COR-L47 (cell line): ENCODE results near the gene MYO5A.
"Not testable (repeated sequence)": the region's sequence is repeated elsewhere in the genome, so short reads cannot be mapped to it uniquely, and the experiment has no call there.

Source experiments
- DNase-seq: peaks from one replicate; lab custom pipeline; 2025; lab: John Stamatoyannopoulos, UW

The MYO5A gene

DNA sequence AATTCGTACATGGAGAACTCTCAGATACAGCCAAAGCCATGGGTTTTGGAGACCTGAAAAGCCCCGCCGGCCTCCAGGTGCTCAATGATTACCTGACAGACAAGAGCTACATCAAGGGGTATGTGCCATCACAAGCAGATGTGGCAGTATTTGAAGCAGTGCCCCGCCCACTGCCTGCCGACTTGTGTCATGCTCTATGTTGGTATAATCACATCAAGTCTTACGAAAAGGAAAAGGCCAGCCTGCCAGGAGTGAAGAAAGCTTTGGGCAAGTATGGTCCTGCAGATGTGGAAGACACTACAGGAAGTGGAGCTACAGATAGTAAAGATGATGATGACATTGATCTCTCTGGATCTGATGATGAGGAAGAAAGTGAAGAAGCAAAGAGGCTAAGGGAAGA lies 23.5 kb downstream of the MYO5A start:
- DNase-seq, result no peak

DNA sequence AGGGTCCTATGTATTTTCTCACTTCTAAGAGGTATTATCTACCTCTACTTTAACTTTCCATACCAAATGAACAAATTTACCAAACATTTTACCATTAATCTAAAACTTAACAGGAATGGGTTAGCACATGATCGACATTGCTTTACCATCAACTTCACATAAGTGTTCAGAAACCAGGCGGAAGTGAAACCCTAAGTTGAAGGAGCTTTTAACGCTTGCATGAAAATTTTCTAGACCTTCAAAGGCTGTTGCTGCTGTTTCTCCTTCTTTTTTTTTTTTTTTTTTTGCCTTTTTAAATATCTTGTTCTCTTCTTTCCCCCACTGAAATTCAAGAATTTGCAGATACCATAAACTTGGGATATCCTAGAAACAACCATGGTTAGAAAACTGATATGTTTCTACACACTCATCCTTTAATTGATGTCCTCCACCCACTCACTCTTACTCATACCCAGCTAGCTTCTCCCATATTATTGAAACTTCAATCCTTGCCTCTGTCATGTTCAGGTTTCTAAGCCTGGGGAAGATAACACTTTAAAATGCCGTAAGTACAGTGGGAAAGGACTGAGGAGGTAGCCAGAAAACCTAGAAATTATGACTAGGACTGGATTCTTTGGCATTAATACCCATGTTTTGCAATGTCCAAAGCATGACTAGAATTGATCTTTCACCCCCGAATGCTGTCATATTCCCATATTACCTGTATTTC lies 24.7 kb downstream of the MYO5A start:
- no peak for DNase-seq

DNA sequence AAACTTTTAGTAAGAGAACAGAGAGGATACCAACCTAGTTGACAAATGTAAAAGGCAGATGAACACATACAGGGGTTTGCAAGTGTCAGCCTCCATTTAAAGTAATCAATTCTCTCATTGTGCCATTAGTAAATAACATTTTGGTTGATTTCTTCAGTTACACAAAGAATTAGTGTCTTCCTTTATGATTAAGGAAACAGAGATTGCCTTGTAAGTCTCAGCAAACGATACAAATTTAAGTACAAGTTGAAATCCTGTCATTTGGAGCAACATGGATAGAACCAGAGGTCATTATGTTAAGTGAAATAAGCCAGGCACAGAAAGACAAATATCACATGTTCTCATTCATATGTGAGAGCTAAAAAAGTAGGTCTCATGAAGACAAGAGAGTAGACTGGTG lies 26.1 kb downstream of the MYO5A start:
- no peak for DNase-seq

DNA sequence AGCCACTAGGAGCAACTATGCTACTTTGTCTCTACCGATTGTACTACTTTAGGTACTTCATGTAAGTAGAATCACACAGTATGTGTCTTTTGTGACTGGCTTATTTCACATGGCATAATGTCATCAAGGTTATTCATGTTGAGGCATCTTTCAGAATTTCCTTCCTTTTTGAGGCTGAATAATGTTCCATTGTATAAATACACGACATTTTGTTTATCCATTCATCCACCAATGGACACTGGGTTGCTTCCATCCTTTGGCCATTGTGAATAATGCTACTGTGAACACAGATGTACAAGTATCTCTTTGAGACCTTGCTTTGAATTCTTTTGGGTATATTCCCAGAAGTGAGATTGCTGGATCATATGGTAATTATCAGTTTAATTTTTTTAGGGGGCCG lies 29.2 kb downstream of the MYO5A start:
- DNase-seq, result no peak

DNA sequence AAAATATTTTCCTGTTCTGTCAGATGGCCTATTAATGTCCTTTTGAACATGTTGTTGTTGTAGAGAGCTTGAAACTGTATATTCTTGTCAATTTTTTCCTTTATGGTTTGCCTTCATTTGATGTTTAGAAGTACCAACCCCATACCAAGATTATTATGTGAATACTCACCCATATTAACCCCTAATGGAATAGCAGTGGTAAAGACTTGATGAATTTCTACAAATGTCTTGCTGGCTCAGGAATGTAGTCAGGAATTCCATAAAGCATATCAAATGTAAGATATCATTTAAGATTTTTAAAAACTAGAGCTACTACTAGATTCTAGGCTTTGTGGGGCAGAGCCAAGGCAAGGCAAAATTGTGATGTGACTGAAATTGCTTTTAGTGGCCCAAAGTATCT lies 30.0 kb downstream of the MYO5A start:
- no peak for DNase-seq

DNA sequence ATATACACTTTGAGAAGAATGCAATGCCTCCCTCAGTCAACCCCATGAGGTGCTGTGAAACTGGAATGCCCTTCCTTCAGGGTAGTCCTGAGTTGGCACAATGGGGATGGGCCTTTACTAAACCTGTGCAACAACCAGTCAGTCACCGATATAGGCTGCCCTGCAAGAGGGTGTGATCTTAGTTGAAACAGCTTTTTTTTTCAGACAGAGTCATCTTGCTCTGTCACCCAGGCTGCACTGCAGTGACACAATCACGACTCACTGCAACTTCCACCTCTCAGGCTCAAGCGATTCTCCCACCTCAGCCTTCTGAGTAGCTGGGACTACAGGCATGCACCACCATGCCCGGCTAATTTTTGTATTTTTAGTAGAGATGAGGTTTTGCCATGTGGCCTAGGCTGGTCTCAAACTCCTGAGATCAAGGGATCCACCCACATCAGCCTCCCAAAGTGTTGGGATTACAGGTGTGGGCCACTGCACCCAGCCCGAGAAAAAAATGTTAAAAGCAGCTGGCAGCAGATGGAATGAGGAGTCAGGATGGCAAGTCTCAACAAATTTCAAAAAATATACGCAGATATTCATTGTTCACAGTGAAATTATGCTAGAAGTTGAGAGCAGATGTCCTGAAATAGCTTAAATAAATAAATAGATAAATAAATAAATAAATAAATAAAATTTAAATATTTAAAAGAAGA lies 31.8 kb downstream of the MYO5A start:
- DNase-seq, result no peak

DNA sequence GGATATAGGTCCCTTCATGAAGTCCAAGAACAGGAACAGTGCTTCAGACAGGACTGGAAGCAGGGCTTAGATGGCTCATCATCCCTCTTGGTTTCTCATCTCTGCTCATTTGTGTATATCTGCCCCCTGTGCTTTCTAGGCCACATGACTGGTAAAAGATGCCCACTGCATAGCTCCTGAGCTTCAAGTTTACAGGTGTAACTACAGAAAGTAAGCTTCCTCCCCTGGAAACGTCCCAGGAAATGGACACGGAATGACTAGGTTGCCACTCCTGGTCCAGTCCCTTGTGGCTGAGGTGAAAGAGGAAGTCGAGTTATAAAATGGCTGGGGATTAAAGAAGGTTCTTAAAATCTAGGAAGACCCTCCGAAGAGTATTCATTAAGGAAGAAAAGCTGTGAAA lies 32.5 kb downstream of the MYO5A start:
- no peak for DNase-seq

DNA sequence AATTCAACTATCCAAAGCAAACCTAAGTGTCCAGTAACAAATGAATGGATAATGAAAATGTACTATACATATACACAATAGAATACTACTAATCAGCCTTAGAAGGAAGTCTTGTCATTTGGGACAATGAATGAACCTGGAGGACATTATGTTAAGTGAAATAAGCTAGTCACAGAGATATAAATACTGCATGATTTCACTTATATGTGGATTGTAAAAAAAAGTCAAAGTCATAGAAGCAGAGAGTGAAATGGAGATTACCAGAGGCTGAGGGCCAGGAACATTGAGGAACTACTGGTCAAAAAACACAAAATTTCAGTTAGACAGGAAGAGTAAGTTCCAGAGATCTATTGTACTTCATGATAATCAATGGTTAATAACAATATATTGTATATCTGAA lies 33.6 kb downstream of the MYO5A start:
- DNase-seq, result no peak

DNA sequence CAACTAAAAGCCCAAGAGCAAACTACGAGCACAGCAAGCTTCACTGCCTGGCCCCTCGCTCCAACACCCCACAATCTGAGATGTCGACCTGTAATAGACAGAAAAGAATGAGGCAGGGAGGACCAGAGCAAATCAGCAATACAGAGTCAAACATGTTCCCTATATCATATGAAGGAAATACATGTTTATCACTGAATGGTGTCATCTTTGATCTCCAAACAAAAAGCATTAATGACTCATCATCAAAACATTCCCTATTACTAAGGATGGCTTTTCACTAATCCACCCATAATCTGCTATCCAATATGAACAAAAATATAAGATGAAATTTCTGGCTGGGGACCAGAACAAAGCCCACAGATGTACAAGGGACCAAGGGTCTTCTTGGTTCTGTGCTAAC lies 34.7 kb downstream of the MYO5A start:
- no peak for DNase-seq

DNA sequence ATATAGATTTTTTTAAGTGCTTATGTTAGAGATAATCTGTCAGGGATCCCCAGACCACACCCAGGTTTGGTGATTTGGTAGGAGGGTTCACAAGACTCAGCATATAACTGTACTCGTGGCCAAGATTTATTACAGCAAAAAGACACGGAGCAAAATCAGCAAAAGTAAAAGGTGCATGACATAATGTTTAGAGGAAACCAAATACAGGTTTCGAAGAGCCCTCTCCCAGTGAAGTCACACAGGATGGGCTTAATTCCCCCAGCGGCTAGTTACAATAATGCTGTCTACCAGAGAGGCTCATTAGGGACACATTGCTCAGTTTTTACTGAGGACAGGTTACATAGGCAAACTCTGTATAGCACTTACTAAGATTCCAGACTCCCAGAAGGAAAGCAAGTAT lies 36.5 kb downstream of the MYO5A start:
- DNase-seq, result no peak

DNA sequence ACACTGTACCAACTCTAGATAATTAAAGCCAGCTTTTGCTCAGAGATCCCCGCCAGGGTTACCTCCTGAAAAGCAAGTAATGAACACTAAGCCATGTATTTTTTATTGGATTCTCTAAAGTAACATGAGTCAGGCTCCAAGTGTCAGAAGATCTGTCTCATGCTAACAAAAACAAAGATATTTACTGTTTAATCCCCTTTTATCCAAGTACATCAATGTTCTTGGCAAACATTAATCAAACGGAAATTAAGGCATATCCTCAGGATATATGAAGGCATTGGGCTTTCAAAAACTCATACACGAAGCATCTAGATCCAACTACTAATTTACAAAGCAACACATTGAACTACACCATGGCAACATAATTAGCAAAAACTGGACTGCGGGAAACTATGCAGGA lies 37.2 kb downstream of the MYO5A start:
- DNase-seq, result no peak

DNA sequence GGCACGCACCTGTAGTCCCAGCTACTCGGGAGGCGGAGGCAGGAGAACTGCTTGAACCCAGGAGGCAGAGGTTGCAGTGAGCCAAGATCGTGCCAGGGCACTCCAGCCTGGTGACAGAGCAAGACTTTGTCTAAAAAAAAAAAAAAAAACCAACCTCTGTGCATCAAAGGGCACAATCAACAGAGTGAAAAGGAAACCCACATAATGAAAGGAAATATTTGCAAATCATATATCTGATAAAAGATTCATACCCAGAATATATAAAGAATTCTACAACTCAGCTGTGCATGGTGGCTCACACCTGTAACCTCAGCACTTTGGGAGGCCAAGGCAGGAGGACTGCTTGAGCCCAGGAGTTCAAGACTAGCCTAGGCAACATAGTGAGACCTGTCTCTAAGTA lies 39.2 kb downstream of the MYO5A start:
- DNase-seq, result not testable (repeated sequence)

DNA sequence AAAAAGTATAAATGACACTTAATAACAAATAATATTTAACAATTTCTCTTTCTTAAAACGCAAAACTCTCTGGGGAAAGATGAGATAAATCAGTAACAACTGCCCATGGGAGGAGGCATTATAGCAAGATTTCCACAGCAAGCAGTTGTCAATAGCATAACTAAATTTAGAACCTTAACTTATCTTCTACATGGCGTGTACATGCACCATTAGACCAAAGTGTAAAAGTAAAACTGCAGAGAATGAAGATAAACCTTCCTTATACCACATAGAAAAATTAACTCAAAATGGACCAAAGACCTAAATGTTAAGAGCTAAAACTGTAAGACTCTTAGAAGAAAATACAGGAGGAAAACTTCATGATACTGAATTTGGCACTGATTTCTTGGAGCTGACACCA lies 39.9 kb downstream of the MYO5A start:
- no peak for DNase-seq

DNA sequence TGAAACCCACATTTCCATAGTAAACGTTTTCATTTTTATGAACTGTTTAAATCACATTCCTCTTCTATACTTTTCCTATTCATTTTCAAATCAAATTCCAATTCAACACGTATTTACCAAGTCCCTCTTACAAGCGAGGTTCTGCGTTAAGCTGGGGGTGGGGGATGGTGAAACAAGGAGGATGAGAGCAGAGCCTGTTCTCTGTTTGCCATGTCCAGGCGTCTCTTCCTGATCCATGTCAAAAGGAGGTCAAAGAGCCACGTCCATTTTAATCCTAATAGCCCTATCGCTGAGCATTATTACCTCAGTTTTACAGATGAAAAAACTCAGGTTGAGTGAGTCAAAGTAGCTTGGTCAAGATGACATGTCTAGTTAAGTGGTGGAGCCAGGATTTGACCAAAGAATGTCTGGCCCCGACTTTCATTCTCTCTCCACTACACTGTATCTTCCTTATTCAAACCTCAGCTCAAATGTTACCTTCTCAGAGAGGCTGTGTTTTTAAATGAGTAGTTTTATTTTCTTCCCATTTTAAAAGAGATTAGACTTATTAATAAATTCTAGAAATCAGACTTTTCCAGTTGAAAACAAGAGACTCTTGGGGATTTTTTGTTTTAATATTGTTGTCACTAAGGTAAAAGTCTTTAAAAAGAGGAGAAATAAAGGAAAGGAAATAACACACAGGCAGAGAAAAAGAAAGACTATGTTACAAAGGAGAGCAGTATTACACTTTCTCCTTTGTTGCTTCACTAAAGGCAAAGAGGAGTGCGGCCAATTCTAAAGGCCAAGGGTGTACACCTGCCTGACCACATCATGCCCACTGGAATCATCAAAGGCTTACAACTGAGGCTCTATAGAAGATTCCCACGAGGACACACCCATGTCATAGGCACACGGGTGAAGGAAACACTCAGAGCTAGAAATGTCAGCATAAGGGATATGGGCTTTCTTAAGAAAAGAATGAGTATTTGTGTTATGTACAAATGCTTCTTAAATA lies 42.4 kb downstream of the MYO5A start:
- no peak for DNase-seq

DNA sequence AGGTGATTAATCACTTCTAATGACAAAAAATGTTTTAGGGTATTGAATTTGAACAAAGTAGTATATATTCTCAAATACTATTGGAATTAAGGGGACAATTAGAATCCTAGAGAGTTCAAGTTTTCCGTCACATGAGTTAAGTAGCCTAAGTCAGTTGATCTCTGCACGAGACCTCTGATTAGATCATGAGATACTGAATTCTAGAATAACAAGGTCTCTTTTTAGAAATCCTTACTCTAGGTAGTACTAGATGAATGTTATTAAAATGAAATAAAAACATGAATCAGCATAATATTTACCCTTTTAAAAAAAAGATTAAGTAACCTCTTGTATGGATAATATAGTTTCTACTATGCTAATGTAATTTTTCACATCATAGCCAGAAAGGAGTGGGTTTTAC lies 43.4 kb downstream of the MYO5A start:
- no peak for DNase-seq

DNA sequence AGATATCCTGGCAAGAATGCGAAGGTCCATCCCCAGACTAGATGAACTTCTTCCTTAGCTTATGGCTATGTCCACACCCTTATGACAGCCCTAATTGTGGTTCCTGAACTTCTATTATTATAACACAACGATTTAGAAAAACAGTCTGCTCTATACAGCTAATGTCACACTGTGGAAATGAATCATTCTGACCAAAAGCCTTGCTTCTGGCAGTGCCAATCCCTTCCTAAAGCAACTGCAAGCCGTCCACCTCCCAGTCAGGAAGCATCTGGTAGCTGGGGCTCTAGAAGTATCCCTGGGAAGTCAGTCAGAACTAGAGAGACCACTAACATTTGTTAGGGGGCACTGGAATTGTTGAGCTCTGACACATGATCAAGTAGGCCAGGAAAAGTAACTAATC lies 45.0 kb downstream of the MYO5A start:
- DNase-seq, result no peak

DNA sequence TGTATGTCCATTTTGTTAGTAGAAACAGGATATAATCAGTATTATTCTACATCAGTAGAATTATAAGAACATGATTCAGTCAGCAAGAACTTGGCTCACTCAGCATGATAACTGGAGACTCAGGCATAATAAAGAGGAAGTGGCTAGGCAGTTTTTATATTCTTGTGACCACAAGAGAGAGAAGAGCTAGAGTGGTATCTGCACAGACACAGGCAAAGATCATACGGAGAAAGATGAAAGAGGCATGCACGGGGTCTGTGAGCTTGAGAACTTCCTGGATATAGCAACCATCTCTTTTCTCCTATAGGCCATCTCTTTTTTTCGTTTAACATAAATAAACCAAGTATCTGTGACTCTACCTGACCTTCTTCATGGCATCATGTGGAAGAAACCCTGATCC lies 46.8 kb downstream of the MYO5A start:
- DNase-seq, result no peak

DNA sequence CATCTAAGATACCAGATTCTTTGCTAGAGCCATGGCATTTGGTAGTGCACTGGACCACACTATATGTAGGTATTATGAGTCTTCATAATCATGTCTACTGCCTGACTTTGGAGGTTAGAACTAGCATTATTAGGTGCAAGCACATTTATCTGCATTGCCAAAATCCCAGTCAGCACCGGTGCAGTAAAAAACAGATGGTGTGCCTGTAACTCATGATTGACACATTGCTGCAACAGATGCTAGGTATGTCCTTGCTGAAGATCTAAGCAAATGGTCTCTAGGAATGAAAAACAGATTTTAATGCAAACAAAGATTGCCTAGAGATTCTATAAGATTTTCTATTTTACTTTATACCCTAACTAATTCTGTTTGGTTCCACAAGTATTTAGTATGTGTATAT lies 47.7 kb downstream of the MYO5A start:
- no peak for DNase-seq

DNA sequence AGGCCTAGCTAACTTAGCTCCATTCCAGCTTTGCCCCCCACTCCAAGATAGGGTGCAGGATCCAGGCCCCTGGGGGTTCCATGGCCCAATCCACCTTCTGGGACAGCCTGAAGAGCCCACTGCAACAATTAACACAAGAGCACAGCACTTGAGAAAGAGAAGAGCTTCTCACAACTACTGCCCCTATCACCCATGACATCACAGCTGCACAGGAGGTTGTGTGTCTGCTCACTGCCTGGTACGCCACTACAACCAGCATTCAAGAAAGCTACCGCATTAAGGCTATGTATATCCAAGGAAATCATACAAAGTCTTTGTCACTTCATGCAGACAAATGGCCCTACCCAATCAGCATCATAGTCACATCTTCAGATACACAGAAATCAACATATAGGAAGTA lies 62.0 kb downstream of the MYO5A start:
- DNase-seq, result no peak

DNA sequence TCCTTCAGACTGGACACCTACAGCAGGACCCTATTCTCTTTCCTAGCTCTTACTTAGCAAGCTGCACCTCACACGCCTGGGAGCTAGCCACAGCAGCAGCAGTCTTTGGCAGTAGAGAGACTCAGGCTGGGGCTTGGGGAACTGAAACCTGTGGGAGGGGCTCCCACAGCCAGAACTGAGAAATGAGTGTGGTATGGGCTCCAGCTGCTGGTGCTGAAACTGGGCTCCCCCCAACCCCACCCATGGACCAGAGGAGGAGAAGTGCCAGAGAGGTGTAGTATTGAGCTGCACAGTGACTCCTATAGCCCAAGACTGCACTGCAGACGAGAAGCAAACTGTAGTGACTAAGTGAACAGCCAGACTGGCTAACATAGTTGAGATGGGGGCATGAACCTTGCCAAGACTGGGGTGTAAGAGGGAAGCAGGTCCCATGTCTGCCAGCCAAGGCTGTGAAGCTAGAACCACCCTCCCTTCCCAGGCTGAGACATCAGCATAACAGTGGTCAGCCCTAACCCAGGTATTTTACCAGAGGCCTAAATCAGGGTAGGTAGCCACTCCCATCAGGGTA lies 62.5 kb downstream of the MYO5A start:
- DNase-seq, result no peak

DNA sequence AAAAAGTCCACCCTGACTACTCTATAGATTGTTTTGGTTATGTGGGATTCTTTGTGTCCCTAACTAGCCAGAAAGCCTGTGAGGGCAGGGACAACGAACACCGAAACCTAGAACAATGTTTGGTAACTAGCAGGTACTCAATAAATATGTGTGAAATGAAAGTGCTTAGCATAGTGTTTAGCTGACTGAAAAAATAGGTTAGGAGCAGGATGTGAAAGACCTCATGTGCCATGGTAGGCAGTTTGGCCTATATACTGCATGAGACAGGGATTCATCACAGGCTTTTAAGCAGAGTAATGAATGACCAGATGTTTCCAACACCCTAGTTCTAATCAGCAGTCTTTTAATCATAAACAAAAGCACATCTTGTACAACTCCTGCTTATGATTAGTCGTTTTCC lies 64.2 kb downstream of the MYO5A start:
- DNase-seq, result no peak

DNA sequence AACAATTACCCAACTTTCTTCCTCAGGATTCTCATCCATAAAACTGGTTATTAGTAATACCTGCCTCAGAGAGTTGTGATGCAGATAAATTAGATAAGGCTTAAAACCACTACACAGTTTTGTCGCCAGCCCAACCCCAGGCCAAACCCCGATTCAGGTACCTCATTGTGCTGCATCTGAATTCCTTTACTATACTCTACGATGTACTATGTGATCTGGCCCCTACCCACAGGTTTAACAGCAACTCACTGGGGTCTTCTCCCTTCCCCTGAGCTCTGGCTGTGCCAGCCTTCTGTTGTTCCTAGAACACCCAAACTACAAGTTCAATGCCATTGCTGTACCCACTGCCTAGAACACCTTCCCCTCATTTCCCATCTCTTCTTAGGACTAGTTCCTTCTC lies 64.6 kb downstream of the MYO5A start:
- DNase-seq, result no peak

DNA sequence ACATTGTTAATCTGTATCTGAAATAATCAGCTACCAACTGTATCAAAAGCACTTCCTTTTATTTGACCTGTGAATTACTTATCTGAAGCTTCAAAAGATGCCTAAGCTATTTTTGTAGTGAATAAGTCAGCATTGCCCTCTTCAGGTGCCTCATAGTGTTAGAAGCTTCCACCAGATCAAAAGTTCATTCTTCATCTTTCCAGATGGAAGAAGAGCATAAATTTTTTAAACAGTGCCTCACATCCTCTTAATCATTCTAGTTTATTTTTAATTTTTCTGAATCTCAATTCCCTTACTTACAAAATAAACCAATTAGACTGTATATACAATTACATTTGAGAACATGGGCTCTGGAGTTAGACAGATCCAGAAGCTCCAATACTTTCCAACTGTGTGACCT lies 65.0 kb downstream of the MYO5A start:
- DNase-seq, result no peak
